ENCODE results near the gene CTH.
"Not testable (repeated sequence)": the region's sequence is repeated elsewhere in the genome, so short reads cannot be mapped to it uniquely, and the experiment has no call there.

The CTH gene

DNA sequence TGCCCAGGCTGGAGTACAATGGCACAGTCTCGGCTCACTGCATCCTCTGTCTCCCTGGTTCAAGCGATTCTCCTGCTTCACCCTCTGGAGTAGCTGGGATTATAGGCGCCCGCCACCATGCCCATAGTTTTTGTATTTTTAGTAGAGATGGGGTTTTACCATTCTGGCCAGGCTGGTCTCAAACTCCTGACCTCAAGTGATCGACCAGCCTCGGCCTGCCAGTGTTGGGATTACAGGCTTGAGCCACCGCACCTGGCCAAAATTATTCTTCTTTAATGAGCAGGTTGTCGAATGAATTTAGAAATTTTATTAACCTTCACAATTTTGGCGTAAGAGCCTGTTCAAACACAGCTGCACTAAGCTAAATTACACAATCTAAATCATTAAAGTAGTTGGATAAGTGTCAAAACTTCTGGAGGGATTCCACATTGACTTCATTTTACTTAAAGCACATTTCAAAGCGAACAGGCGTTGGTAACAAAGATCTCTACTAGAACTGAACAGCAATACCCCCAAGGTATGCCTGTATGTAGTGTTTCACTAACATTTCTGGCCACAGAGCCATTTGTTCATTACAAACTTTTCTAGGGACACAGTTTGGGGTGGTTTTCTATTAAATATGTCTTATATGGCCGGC lies 5.2 kb upstream of the CTH start:
- no peak for DNase-seq (ENCODE audit: extremely low read depth in 1 of 2, low read depth in 1 of 2)

- no peak for DNase-seq (ENCODE audit: extremely low read depth in 1 of 2, low read depth in 1 of 2)
Measured at GRCh38 chr1:70409136-70409535, 1.9 kb upstream of the CTH start.

DNA sequence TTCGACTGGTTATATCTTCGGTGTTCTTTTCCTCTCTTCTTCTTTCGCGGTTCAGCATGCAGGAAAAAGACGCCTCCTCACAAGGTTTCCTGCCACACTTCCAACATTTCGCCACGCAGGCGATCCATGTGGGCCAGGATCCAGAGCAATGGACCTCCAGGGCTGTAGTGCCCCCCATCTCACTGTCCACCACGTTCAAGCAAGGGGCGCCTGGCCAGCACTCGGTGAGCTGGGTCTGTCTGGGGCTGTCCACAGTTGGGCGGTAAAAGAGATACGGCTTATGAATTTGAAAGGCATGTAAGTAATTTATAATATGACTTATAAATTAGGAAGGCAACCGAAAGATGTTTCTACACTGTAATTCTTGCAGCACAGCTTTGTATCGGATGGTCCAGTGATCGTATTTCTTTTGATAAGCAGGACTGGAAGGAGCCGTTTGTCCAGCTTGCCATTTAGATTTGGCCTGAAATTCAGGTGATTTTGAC lies 334 bp downstream of the CTH start:
- no peak for DNase-seq (ENCODE audit: extremely low read depth in 1 of 2, low read depth in 1 of 2)

- DNase-seq (ENCODE audit: extremely low read depth in 1 of 2, low read depth in 1 of 2) = no peak
Measured at GRCh38 chr1:70415882-70416281, 4.8 kb downstream of the CTH start.

DNA sequence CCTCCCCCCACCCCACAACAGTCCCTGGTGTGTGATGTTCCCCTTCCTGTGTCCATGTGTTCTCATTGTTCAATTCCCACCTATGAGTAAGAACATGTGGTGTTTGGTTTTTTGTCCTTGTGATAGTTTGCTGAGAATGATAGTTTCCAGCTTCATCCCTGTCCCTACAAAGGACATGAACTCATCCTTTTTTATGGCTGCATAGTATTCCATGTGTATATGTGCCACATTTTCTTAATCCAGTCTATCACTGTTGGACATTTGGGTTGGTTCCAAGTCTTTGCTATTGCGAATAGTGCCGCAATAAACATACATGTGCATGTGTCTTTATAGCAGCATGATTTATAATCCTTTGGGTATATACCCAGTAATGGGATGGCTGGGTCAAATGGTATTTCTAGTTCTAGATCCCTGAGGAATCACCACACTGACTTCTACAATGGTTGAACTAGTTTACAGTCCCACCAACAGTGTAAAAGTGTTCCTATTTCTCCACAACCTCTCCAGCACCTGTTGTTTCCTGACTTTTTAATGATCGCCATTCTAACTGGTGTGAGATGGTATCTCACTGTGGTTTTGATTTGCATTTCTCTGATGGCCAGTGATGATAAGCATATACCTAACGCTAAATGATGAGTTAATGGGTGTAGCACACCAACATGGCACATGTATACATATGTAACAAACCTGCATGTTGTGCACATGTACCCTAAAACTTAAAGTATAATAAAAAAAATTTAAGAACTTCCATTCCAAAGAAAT lies 8.1 kb downstream of the CTH start:
- DNase-seq (ENCODE audit: extremely low read depth in 1 of 2, low read depth in 1 of 2) = not testable (repeated sequence)

DNA sequence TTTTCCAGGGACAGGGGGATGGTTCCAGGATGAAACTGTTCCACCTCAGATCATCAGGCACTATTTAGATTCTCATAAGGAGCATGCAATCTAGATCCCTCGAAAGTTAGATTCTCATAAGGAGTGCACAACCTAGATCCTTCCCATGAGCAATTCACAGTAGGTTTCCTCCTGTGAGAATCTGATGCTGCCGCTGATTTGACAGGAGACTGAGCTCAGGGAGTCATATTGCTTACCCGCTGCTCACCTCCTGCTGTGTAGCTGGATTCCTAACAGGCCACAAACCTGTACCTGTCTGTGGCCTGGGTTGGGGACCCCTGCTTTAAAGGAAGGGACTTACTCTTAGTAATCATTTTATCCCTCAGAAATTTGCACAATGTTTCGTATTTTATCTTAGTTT lies 9.3 kb downstream of the CTH start:
- DNase-seq (ENCODE audit: extremely low read depth in 1 of 2, low read depth in 1 of 2) = no peak

DNA sequence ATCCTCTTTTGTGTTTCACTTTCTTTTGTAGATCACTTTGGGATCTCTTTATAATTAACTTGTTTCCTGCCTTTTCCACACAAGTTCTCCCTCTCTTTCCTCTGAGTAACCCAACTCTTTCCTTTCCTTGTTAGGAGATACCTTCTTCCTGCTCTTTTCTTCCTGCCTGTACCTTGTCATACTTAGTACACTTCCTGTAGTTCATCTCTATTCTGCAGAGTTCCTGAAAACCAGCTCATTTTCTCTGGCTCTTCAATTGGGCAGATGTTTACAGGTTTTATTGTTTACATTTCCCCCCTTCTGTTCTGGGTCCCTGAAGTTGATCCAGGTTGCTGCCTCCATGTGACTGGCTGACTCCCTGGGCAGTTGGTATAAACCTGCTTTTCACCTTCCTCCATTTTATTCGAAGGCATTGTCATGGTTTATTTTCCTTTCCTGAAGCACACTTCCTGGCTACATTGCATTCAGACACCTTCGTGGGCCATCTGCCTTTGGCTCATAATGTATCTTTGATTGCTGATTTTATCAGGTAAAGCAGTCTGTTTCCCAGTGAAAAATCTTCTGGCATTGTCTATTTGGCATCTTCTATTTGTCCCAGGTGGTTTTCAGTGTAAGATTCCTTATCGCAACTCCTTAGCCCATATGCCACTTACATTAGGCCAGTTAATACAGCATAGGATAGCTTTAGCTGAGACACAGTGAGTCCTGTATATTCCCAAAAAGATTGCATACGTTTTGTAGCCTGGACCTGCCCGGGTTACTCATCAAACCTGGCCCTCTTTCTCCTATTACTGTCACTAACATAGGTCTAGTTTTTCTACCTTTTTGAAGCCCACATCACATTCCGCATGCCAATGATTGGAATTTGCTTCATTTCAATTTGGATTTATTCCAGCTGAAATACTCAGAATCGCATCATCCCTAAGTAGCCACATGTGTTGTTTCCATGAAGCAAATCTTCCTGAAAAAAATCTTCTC lies 15.4 kb downstream of the CTH start:
- DNase-seq (ENCODE audit: extremely low read depth in 1 of 2, low read depth in 1 of 2) = no peak

GRCh38 chr1:70427976-70428375 lies 16.9 kb downstream of the CTH start:
- no peak for DNase-seq (ENCODE audit: extremely low read depth in 1 of 2, low read depth in 1 of 2)

- no peak for DNase-seq (ENCODE audit: extremely low read depth in 1 of 2, low read depth in 1 of 2)
Measured at GRCh38 chr1:70429219-70429618, 18.2 kb downstream of the CTH start.

DNA sequence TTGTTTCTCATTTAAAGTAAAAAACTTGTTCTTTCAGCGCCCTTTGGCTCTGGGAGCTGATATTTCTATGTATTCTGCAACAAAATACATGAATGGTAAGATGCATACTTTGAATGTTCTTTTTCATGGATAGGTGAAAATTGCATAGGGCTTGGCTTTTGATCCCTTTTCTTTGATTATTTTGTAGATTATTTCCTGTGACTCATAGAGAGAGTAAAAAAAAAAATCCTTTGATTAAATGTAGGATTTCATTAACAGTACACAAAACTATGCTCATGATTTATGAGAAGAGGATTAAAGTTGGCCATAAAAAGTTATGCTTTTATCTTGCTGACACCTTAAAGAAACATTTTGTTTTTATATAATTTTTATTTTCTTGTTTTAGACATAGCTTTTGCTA lies 18.7 kb downstream of the CTH start:
- no peak for DNase-seq (ENCODE audit: extremely low read depth in 1 of 2, low read depth in 1 of 2)

- DNase-seq (ENCODE audit: extremely low read depth in 1 of 2, low read depth in 1 of 2) = no peak
Measured at GRCh38 chr1:70431317-70431716, 20.2 kb downstream of the CTH start.

- DNase-seq (ENCODE audit: extremely low read depth in 1 of 2, low read depth in 1 of 2) = no peak
Measured at GRCh38 chr1:70431874-70432273, 20.8 kb downstream of the CTH start.

DNA sequence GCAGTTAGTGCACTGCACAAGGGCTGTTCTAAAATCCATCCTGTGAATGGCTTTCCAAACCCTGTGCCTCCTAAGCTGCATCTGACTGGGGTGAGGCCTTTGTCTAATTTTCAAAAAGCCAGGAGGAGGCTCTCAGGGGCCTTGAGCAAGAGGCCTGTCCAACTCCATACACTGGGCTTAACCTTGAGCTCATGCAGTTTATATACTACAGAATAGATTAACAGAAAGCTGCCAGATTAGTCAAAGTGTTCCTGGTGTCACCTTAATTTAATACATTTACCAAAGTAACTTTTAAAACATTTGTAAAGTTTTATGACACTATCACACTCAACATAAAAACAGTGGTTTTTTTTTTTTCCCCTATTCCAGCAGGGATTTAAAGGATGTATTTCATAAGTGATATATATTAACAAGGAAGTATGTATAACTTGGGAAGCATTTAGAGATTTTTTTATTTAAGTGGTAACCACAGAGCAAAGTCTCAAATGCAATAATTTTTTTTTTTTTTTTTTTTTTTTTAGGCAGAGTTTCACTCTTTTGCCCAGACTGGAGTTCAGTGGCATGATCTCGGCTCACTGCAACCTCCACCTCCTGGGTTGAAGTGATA lies 23.3 kb downstream of the CTH start:
- DNase-seq (ENCODE audit: extremely low read depth in 1 of 2, low read depth in 1 of 2) = no peak

DNA sequence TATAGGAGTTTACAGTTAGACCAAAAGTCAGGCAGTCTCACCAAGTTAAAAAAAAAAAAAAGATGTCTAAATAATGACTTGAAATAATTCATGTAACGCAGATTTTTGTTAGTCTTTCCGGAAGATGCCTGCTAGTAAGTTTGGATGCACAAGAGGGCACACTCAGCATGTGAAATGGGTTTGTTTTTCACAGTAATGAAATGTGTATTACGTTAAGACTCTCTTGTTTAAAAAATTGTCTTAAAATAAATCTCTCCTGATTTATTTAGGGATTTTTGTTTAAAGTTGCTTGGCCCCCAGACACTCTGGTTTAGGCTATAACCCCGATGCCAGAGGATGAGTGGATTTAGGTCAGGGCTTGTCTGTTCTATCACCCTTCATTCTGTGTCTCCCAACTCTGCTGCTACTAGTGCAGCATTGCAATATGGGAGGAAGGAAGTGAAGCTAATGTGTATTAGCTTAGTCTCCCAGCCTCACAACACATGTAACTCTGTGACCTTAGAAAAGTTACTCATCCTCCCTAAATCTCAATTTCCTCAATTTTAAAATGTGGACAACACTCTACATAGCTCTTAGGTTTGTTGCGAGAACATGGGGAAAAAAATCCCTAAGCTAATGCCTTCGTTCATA lies 25.7 kb downstream of the CTH start:
- no peak for DNase-seq (ENCODE audit: extremely low read depth in 1 of 2, low read depth in 1 of 2)

DNA sequence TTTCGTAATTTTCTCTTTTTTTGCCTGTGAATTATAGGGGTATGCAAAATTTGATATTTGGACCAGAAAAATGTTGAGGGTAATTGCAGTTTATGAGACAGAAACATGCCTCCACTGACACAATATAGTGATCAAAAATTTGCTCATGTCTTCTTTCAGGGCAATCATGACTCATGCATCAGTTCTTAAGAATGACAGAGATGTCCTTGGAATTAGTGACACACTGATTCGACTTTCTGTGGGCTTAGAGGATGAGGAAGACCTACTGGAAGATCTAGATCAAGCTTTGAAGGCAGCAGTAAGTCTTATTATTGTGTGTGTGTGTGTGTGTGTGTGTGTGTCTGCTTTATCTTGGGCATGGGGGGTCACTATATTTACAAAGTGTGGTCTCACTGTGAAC lies 27.5 kb downstream of the CTH start:
- no peak for DNase-seq (ENCODE audit: extremely low read depth in 1 of 2, low read depth in 1 of 2)

- DNase-seq (ENCODE audit: extremely low read depth in 1 of 2, low read depth in 1 of 2) = no peak
Measured at GRCh38 chr1:70440642-70441391, 29.7 kb downstream of the CTH start.

DNA sequence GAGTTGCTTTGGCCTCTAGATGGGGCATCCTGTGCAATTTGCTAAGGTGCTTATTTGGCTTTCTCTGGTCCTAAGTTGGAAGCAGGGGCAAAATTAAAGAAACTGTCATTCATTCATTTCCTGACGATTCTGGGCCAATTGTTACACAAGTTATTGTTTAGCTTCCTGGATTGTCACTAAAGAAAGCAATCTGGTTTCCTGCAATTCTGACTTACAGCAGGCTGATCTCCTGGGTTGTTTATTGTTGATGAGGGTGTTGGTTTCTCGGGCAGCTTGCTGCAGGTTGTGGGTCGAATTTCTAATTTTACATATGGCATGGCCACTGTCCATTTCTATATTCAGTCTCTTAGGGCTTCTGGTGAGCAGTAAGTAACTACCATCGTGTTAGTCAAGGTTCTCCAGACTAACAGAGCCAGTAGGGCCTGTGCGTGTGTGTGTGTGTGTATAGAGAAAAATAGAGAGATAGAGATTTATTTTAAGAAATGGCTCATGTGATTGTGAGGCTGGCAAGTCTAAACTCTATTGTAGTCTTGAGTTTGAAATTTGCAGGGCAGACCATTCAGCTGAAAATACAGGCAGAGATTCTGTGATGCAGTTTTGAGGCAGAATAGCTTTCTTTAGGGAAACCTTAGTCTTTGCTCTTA lies 30.4 kb downstream of the CTH start:
- no peak for DNase-seq (ENCODE audit: extremely low read depth in 1 of 2, low read depth in 1 of 2)

DNA sequence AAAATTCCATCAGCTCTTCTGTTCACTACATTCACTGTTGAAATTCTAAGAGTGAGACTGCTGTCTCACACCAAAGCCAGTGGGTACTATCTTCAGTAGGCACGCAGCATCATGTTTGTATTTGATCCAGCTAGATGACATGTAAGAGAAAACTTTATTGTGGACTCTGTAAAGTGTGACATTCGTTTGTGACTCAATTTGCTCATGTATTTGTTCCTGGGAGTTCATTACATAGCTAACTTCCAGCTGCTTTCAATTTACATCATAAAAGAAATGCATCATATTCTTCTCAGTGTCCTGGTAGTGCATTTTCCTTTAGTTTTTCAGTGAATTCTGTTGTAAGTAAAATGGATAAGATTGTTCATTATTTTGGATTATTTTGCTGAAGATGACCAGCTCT lies 31.4 kb downstream of the CTH start:
- DNase-seq (ENCODE audit: extremely low read depth in 1 of 2, low read depth in 1 of 2) = no peak

- no peak for DNase-seq (ENCODE audit: extremely low read depth in 1 of 2, low read depth in 1 of 2)
Measured at GRCh38 chr1:70443739-70444138, 32.7 kb downstream of the CTH start.
